ENCODE results near the gene GBA2. TPM values are rescaled to one million over a fixed set of nuclear protein-coding genes. Genes with fewer than 3 reads are reported as not detected.

GBA2 gene
- total and polyA plus RNA-seq, 2 experiments from 2014 or later = 58.5 to 80.2 TPM

- no peak for DNase-seq (ENCODE audit: low spot score)
- peaks cover 6% of the 10 kb centered on the region for H3K36me3 ChIP-seq (replicated peaks; ENCODE audit: insufficient read depth, low read depth)
- H3K4me2 ChIP-seq = no peak overlapping the region
- no peaks in the 10 kb centered on the region for H3K9me3 ChIP-seq (ENCODE audit: low read depth)
- H3K4me3 ChIP-seq = no peak overlapping the region
- TF ChIP-seq EZH2 (IDR thresholded peaks at IDR 0.05; ENCODE audit: borderline replicate concordance) (no peak), CTCF (IDR thresholded peaks at IDR 0.05; ENCODE audit: poor library complexity) (no peak)
- no peak overlapping the region for H2AFZ ChIP-seq
- H3K4me1 ChIP-seq (ENCODE audit: insufficient read depth) = peaks cover 33% of the 10 kb centered on the region
- peaks cover 22% of the 10 kb centered on the region for H4K20me1 ChIP-seq (ENCODE audit: insufficient read depth, poor library complexity, severe bottlenecking)
- no peak overlapping the region for H3K27ac ChIP-seq
- peaks cover 54% of the 10 kb centered on the region for H3K79me2 ChIP-seq
- no peaks in the 10 kb centered on the region for H3K9me2 ChIP-seq (replicated peaks; ENCODE audit: insufficient read depth)
- WGBS (ENCODE audit: low lambda C conversion rate, missing lambda C conversion rate) = 93% methylated on average over 11 of the region's 11 CpGs
- no peaks in the 10 kb centered on the region for H3K27me3 ChIP-seq
These were observed 23.7 kb downstream of the GBA2 start for GRCh38 chr9:35725362-35725761.

GRCh38 chr9:35723908-35724307 lies 25.1 kb downstream of the GBA2 start:
- Histone ChIP-seq H3K9me2 (replicated peaks; ENCODE audit: insufficient read depth) (no peaks in the 10 kb centered on the region), H3K4me2 (no peak overlapping the region), H3K79me2 (peaks cover 39% of the 10 kb centered on the region), H3K36me3 (replicated peaks; ENCODE audit: insufficient read depth, low read depth) (peaks cover 6% of the 10 kb centered on the region), H3K4me3 (no peak overlapping the region), H3K4me1 (ENCODE audit: insufficient read depth) (peaks cover 20% of the 10 kb centered on the region), H3K27me3 (no peaks in the 10 kb centered on the region), H3K27ac (no peak overlapping the region), H2AFZ (no peak overlapping the region), H3K9me3 (ENCODE audit: low read depth) (no peaks in the 10 kb centered on the region), H4K20me1 (ENCODE audit: insufficient read depth, poor library complexity, severe bottlenecking) (peaks cover 9% of the 10 kb centered on the region)
- WGBS (ENCODE audit: low lambda C conversion rate, missing lambda C conversion rate) = 100% methylated on average over 8 of the region's 8 CpGs
- TF ChIP-seq CTCF (IDR thresholded peaks at IDR 0.05; ENCODE audit: poor library complexity) (no peak), EZH2phosphoT487 (IDR thresholded peaks at IDR 0.05; ENCODE audit: low read depth, severe bottlenecking, unreplicated experiment) (no peak), EZH2 (IDR thresholded peaks at IDR 0.05; ENCODE audit: borderline replicate concordance) (no peak)
- no peak for DNase-seq (ENCODE audit: low spot score)

- WGBS (ENCODE audit: low lambda C conversion rate, missing lambda C conversion rate) = 97% methylated on average over 2 of the region's 2 CpGs
- TF ChIP-seq CTCF (IDR thresholded peaks at IDR 0.05; ENCODE audit: poor library complexity) (no peak), EZH2phosphoT487 (IDR thresholded peaks at IDR 0.05; ENCODE audit: low read depth, severe bottlenecking, unreplicated experiment) (no peak), EZH2 (IDR thresholded peaks at IDR 0.05; ENCODE audit: borderline replicate concordance) (no peak)
- no peaks in the 10 kb centered on the region for H3K9me2 ChIP-seq (replicated peaks; ENCODE audit: insufficient read depth)
- H3K9me3 ChIP-seq (ENCODE audit: low read depth) = no peaks in the 10 kb centered on the region
- no peak overlapping the region for H3K4me3 ChIP-seq
- H3K27ac ChIP-seq = no peak overlapping the region
- H3K4me1 ChIP-seq (ENCODE audit: insufficient read depth) = peaks cover 16% of the 10 kb centered on the region
- H3K36me3 ChIP-seq (replicated peaks; ENCODE audit: insufficient read depth, low read depth) = peaks cover 6% of the 10 kb centered on the region
- H3K27me3 ChIP-seq = no peaks in the 10 kb centered on the region
- DNase-seq (ENCODE audit: low spot score) = no peak
- peaks cover 34% of the 10 kb centered on the region for H3K79me2 ChIP-seq
- no peak overlapping the region for H2AFZ ChIP-seq
- H4K20me1 ChIP-seq (ENCODE audit: insufficient read depth, poor library complexity, severe bottlenecking) = peaks cover 9% of the 10 kb centered on the region
- no peak overlapping the region for H3K4me2 ChIP-seq
These were observed 25.6 kb downstream of the GBA2 start for GRCh38 chr9:35723426-35723825.

- Histone ChIP-seq H3K27me3 (no peaks in the 10 kb centered on the region), H3K79me2 (peaks cover 4% of the 10 kb centered on the region), H3K9me3 (ENCODE audit: low read depth) (no peaks in the 10 kb centered on the region), H3K36me3 (replicated peaks; ENCODE audit: insufficient read depth, low read depth) (peaks cover 6% of the 10 kb centered on the region), H3K27ac (no peak overlapping the region), H3K4me3 (no peak overlapping the region), H4K20me1 (ENCODE audit: insufficient read depth, poor library complexity, severe bottlenecking) (no peaks in the 10 kb centered on the region), H3K4me1 (ENCODE audit: insufficient read depth) (no peaks in the 10 kb centered on the region), H2AFZ (no peak overlapping the region), H3K9me2 (replicated peaks; ENCODE audit: insufficient read depth) (no peaks in the 10 kb centered on the region), H3K4me2 (no peak overlapping the region)
- TF ChIP-seq CTCF (IDR thresholded peaks at IDR 0.05; ENCODE audit: poor library complexity) (no peak), EZH2 (IDR thresholded peaks at IDR 0.05; ENCODE audit: borderline replicate concordance) (no peak), EZH2phosphoT487 (IDR thresholded peaks at IDR 0.05; ENCODE audit: low read depth, severe bottlenecking, unreplicated experiment) (no peak)
- WGBS (ENCODE audit: low lambda C conversion rate, missing lambda C conversion rate) = 96% methylated on average over 4 of the region's 4 CpGs
- no peak for DNase-seq (ENCODE audit: low spot score)
These were observed 29.5 kb downstream of the GBA2 start for GRCh38 chr9:35719546-35719945.
